ENCODE results near the gene SESN2. TPM values are rescaled to one million over a fixed set of nuclear protein-coding genes. Genes with fewer than 3 reads are reported as not detected.
"Not testable (repeated sequence)": the region's sequence is repeated elsewhere in the genome, so short reads cannot be mapped to it uniquely, and the experiment has no call there.

SESN2 gene
- total and polyA plus RNA-seq, 10 of the 15 experiments (the other 5 are each of a cell fraction or from before 2014, with no cell fraction given), result 1.5 to 40.9 (median 17.8) TPM

DNA sequence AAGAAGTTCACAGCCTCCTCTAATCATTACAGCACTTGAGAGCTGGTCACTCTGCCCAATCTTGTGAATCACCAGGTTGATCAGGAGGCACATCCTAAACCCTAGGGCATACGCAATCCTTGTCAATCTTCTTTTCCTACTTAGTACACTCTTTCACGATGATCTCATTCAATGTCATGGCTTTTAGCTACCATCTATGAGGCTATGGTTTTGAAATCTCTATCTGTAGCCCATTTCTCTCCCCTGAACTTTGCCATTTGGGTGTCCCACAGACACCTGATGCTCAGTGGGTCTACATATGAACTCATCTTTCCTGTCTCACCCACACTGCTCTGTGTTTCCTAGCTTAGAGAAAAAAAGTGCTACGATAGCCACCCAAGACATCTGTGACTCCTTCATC, 67.7 kb downstream of the SESN2 start:
- peaks cover 16% of the 10 kb centered on the region for H3K79me2 ChIP-seq (ENCODE audit: control insufficient read depth, insufficient read depth, low read length)
- ChIA-PET POLR2A (interaction anchor here (0.6 to 2.7 kb wide), 4 partner anchors 78 to 220 kb away, joined by 3 to 10 read pairs (median 4); no protein-coding TSS in a partner anchor), CTCF (interaction anchor here (0.7 to 2.9 kb wide), 3 partner anchors 33 to 179 kb away, joined by 3 to 16 read pairs (median 4); partner anchors contain the start of gene RCC1), SMC1A (ENCODE audit: uncharacterized antibody, unreplicated experiment) (interaction anchor here (1.1 to 4.8 kb wide), 3 partner anchors 10 to 78 kb away, joined by 4 to 33 read pairs (median 4); no protein-coding TSS in a partner anchor), RAD21 (ENCODE audit: unreplicated experiment) (interaction anchor here (0.8 to 1.6 kb wide), 3 partner anchors 78 to 275 kb away, joined by 3 to 7 read pairs (median 4); no protein-coding TSS in a partner anchor)
- intact Hi-C loops (cut with micrococcal nuclease; ENCODE audit: unreplicated experiment), result no loop called here
- peaks cover 11% of the 10 kb centered on the region for H3K4me1 ChIP-seq (ENCODE audit: control insufficient read depth, insufficient read depth, low read length)
- no TSS peak for BruUV-seq (replicated peaks)
- in situ Hi-C loops (cut with MboI), result no loop called here
- H3K4me3 ChIP-seq, result no peak overlapping the region
- no peak for DNase-seq (ENCODE audit: low read depth, low spot score)
- peaks cover 0 to 5% of the 10 kb centered on the region in 2 experiments; a peak in 1 of 4 replicates for H3K36me3 ChIP-seq (ENCODE audit: control insufficient read depth in 2 of 2, insufficient read depth in 2 of 2, low read length in 1 of 2)
- TF ChIP-seq ELK1 (IDR thresholded peaks at IDR 0.05; ENCODE audit: low read depth, low read length) (no peak), RAD51 (IDR thresholded peaks at IDR 0.05) (no peak), NR2F1 (conservative IDR thresholded peaks at IDR 0.05) (no peak), MAX (IDR thresholded peaks at IDR 0.05; ENCODE audit: low read depth, low read length) (no peak), FOXK2 (IDR thresholded peaks at IDR 0.05) (no peak), TCF7 (IDR thresholded peaks at IDR 0.05; ENCODE audit: borderline replicate concordance) (no peak), ZNF217 (IDR thresholded peaks at IDR 0.05) (no peak), HSF1 (IDR thresholded peaks at IDR 0.05; ENCODE audit: low read depth, low read length) (no peak)
- WGBS (ENCODE audit: insufficient coverage, insufficient replicate concordance, low lambda C conversion rate, missing lambda C conversion rate), result 20% methylated on average over 3 of the region's 3 CpGs
- no peak overlapping the region for H2AFZ ChIP-seq (ENCODE audit: control insufficient read depth, low read depth, low read length)
- no peaks in the 10 kb centered on the region for H3K9me3 ChIP-seq (replicated peaks; ENCODE audit: control insufficient read depth, insufficient read depth, low read length)
- no peak overlapping the region for H3K27ac ChIP-seq (ENCODE audit: control insufficient read depth, insufficient read depth)
- no peak overlapping the region for H3K4me2 ChIP-seq (ENCODE audit: control insufficient read depth, insufficient read depth)
- no peaks in the 10 kb centered on the region for H4K20me1 ChIP-seq (ENCODE audit: control insufficient read depth, insufficient read depth)
- peak; percentile 2; the same call in 1 of the 3 replicates for ATAC-seq
- no peak for FAIRE-seq
- H3K27me3 ChIP-seq (replicated peaks in 1 of 2; ENCODE audit: control insufficient read depth in 2 of 2, insufficient read depth in 2 of 2, low read length in 1 of 2), result no peaks in the 10 kb centered on the region
- H3K9ac ChIP-seq (ENCODE audit: control insufficient read depth, insufficient read depth, low read length), result no peak overlapping the region

DNA sequence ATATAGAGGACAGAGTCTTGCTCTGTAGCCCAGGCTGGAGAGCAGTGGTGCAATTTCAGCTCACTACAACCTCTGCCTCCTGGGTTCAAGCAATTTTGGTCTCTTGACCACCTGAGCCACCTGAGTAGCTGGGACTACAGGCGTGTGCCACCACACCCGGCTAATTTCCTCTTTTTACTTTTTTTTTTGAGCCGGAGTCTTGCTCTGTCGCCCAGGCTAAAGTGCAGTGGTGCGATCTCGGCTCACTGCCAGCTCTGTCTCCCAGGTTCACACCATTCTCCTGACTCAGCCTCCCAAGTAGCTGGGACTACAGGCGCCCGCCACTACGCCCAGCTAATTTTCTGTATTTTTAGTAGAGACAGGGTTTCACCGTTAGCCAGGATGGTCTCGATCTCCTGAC, 68.1 kb downstream of the SESN2 start:
- H3K9ac ChIP-seq (ENCODE audit: control insufficient read depth, insufficient read depth, low read length); intact Hi-C loops (cut with micrococcal nuclease; ENCODE audit: unreplicated experiment); H3K36me3 ChIP-seq (ENCODE audit: control insufficient read depth in 2 of 2, insufficient read depth in 2 of 2, low read length in 1 of 2); DNase-seq (ENCODE audit: low read depth, low spot score); BruUV-seq (replicated peaks); H3K9me3 ChIP-seq (replicated peaks; ENCODE audit: control insufficient read depth, insufficient read depth, low read length); H3K27ac ChIP-seq (ENCODE audit: control insufficient read depth, insufficient read depth); FAIRE-seq; H3K27me3 ChIP-seq (replicated peaks in 1 of 2; ENCODE audit: control insufficient read depth in 2 of 2, insufficient read depth in 2 of 2, low read length in 1 of 2); H3K4me3 ChIP-seq; in situ Hi-C loops (cut with MboI); H4K20me1 ChIP-seq (ENCODE audit: control insufficient read depth, insufficient read depth); H3K4me2 ChIP-seq (ENCODE audit: control insufficient read depth, insufficient read depth); H2AFZ ChIP-seq (ENCODE audit: control insufficient read depth, low read depth, low read length): not testable (repeated sequence)
- ATAC-seq, result peak; percentile 8
- Histone ChIP-seq H3K79me2 (ENCODE audit: control insufficient read depth, insufficient read depth, low read length) (peaks cover 16% of the 10 kb centered on the region), H3K4me1 (ENCODE audit: control insufficient read depth, insufficient read depth, low read length) (peaks cover 11% of the 10 kb centered on the region)
- CTCF ChIA-PET, result interaction anchor here (0.7 to 2.9 kb wide), 4 partner anchors 32 to 275 kb away, joined by 3 to 16 read pairs (median 5); partner anchors contain the start of gene RCC1
- RAD21 ChIA-PET (ENCODE audit: unreplicated experiment), result interaction anchor here (1.5 to 1.6 kb wide), 2 partner anchors 79 to 81 kb away, joined by 4 to 7 read pairs; no protein-coding TSS in a partner anchor
- POLR2A ChIA-PET, result interaction anchor here (0.7 to 2.7 kb wide), 4 partner anchors 10 to 93 kb away, joined by 3 to 12 read pairs (median 8); no protein-coding TSS in a partner anchor
- SMC1A ChIA-PET (ENCODE audit: uncharacterized antibody, unreplicated experiment), result interaction anchor here (1.0 to 4.8 kb wide), 5 partner anchors 10 to 79 kb away, joined by 3 to 33 read pairs (median 4); no protein-coding TSS in a partner anchor
- WGBS (ENCODE audit: insufficient coverage, insufficient replicate concordance, low lambda C conversion rate, missing lambda C conversion rate), result 40% methylated on average over 11 of the region's 11 CpGs

Measured in GM12878 (cell line).